ENCODE data around the gene ABCB7. TPM values are rescaled to one million over a fixed set of nuclear protein-coding genes. Genes with fewer than 3 reads are reported as not detected.
"Not testable (repeated sequence)": the region's sequence is repeated elsewhere in the genome, so short reads cannot be mapped to it uniquely, and the experiment has no call there.

ABCB7 gene
- total RNA-seq, 5 donors from 2014 or later (not counting 1 experiment from before 2014, with no cell fraction given) = 20.4 to 26.2 (median 24.6) TPM

DNA sequence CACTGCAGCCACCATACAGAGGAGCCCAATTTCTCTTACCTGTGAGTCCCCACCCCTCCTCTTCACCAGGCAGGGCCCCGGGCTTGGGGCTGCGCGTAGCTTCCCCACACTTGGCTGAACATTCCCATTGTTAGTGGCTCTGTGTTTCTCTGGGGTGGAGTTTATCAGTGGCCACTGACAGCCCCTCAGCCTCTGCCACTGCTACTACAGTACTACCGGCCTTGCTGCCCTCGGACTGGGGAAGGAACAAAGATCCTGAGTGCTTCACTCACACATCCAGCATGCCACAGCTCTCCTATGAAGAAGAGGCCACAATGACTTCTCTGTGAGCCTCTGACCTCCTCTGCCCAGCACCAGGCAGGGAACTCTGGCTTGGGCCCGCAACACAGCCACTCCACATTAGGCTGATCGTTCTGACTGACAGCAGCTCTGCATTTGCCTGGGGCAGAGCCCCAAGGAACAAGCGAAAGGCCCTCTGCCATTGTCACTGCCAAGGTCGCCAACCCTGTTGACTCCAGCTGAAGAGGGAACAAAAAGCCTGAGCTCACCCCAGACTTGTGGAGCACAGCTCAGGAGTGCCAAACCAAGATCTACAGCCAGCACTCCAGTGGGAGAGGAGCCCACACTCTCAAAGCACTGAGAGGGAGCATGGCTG is 24.0 kb downstream of the ABCB7 start:
- Histone ChIP-seq H3K36me3 (ENCODE audit: control insufficient read depth in 2 of 2, extremely low read depth in 1 of 2, insufficient read depth in 1 of 2, low read length in 1 of 2) (no peaks in the 10 kb centered on the region), H3K27ac (ENCODE audit: low read length) (no peak overlapping the region), H3K27me3 (replicated peaks in 1 of 2; ENCODE audit: control insufficient read depth in 2 of 2, extremely low read depth in 1 of 2, insufficient read depth in 2 of 2, low read length in 1 of 2) (no peaks in the 10 kb centered on the region), H3K9me3 (no peaks in the 10 kb centered on the region), H3K4me3 (ENCODE audit: control insufficient read depth in 1 of 2, extremely low read depth in 1 of 2, low read length in 1 of 2) (no peak overlapping the region), H3K4me1 (ENCODE audit: control insufficient read depth in 1 of 2, extremely low read depth in 1 of 2, insufficient read depth in 2 of 2, low read length in 2 of 2) (peaks cover 0 to 4% of the 10 kb centered on the region in 2 experiments)
- Mint-ChIP-seq H3K9me3 (peaks cover 0 to 4% (median 0%) of the 10 kb centered on the region in 3 donors), H3K36me3 (peaks cover 6% of the 10 kb centered on the region), H3K27ac (no peak overlapping the region), H3K4me3 (peak overlapping the region in 1 of 3 donors; percentile 38), H3K27me3 (peaks cover 0 to 3% of the 10 kb centered on the region in 2 donors), H3K4me1 (peaks cover 43 to 61% (median 45%) of the 10 kb centered on the region in 3 donors)
- ATAC-seq (replicated peaks in 1 of 4) (no peak), DNase-seq (no peak)
- 100% methylated on average over 2 of the region's 9 CpGs for WGBS (ENCODE audit: insufficient coverage)
- CTCF ChIA-PET = no interaction called here
- POLR2A ChIA-PET = interaction anchor here (0.7 to 0.8 kb wide), 2 partner anchors 21 to 33 kb away, joined by 3 to 5 read pairs; no protein-coding TSS in a partner anchor

DNA sequence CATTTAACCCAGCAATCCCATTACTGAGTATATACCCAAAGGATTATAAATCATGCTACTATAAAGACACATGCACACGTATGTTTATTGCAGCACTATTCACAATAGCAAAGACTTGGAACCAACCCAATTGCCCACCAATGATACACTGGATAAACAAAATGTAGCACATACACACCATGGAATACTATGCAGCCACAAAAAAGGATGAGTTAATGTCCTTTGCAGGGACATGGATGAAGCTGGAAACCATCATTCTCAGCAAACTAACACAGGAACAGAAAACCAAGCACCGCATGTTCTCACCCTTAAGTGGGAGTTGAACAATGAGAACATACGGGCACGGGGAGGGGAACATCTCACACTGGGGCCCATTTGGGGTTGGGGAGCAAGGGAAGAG is 27.0 kb downstream of the ABCB7 start:
- H3K4me1 Mint-ChIP-seq = peaks cover 20 to 45% (median 28%) of the 10 kb centered on the region in 3 donors
- H3K9me3 Mint-ChIP-seq; H3K4me1 ChIP-seq (ENCODE audit: control insufficient read depth in 1 of 2, extremely low read depth in 1 of 2, insufficient read depth in 2 of 2, low read length in 2 of 2); H3K27ac Mint-ChIP-seq; H3K36me3 ChIP-seq (ENCODE audit: control insufficient read depth in 2 of 2, extremely low read depth in 1 of 2, insufficient read depth in 1 of 2, low read length in 1 of 2); H3K27me3 ChIP-seq (replicated peaks in 1 of 2; ENCODE audit: control insufficient read depth in 2 of 2, extremely low read depth in 1 of 2, insufficient read depth in 2 of 2, low read length in 1 of 2); H3K36me3 Mint-ChIP-seq; CTCF ChIA-PET; H3K9me3 ChIP-seq; H3K4me3 Mint-ChIP-seq; ATAC-seq (replicated peaks in 1 of 4); H3K4me3 ChIP-seq (ENCODE audit: control insufficient read depth in 1 of 2, extremely low read depth in 1 of 2, low read length in 1 of 2); H3K27ac ChIP-seq (ENCODE audit: low read length); POLR2A ChIA-PET; H3K27me3 Mint-ChIP-seq; DNase-seq: not testable (repeated sequence)
- no CpG with 5 or more reads among the region's 4 CpGs for WGBS (ENCODE audit: insufficient coverage)

DNA sequence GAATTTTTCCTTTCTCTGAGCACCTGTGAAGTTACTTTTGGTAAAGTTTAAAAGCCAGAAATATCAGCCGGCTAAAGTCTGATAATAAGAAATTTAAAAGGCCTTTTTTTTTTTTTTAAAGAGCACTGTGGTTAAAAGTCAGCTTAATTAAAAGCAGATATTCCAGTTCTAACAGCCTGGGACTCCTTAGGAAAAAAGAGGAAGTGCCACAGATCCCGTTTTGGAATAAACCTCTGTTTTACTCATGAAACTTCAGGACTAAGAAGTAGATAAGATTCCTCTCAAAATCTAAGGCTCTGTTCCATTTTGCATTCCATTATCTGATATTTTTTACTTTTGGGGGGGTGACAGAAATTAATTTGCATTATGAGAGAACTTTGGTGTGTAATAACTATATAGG is 37.8 kb downstream of the ABCB7 start:
- CTCF ChIA-PET = no interaction called here
- Mint-ChIP-seq H3K36me3 (peaks cover 15% of the 10 kb centered on the region), H3K9me3 (no peaks in the 10 kb centered on the region), H3K4me3 (no peak overlapping the region), H3K27me3 (peaks cover 0 to 7% of the 10 kb centered on the region in 2 donors), H3K4me1 (peaks cover 1 to 9% (median 6%) of the 10 kb centered on the region in 3 donors), H3K27ac (no peak overlapping the region)
- Histone ChIP-seq H3K27me3 (replicated peaks in 1 of 2; ENCODE audit: control insufficient read depth in 2 of 2, extremely low read depth in 1 of 2, insufficient read depth in 2 of 2, low read length in 1 of 2) (no peaks in the 10 kb centered on the region), H3K27ac (ENCODE audit: low read length) (no peak overlapping the region), H3K4me1 (ENCODE audit: control insufficient read depth in 1 of 2, extremely low read depth in 1 of 2, insufficient read depth in 2 of 2, low read length in 2 of 2) (no peaks in the 10 kb centered on the region), H3K9me3 (no peaks in the 10 kb centered on the region), H3K36me3 (ENCODE audit: control insufficient read depth in 2 of 2, extremely low read depth in 1 of 2, insufficient read depth in 1 of 2, low read length in 1 of 2) (no peaks in the 10 kb centered on the region), H3K4me3 (ENCODE audit: control insufficient read depth in 1 of 2, extremely low read depth in 1 of 2, low read length in 1 of 2) (no peak overlapping the region)
- POLR2A ChIA-PET = no interaction called here
- no CpG with 5 or more reads among the region's 2 CpGs for WGBS (ENCODE audit: insufficient coverage)
- ATAC-seq (replicated peaks in 1 of 4) (no peak), DNase-seq (no peak)

DNA sequence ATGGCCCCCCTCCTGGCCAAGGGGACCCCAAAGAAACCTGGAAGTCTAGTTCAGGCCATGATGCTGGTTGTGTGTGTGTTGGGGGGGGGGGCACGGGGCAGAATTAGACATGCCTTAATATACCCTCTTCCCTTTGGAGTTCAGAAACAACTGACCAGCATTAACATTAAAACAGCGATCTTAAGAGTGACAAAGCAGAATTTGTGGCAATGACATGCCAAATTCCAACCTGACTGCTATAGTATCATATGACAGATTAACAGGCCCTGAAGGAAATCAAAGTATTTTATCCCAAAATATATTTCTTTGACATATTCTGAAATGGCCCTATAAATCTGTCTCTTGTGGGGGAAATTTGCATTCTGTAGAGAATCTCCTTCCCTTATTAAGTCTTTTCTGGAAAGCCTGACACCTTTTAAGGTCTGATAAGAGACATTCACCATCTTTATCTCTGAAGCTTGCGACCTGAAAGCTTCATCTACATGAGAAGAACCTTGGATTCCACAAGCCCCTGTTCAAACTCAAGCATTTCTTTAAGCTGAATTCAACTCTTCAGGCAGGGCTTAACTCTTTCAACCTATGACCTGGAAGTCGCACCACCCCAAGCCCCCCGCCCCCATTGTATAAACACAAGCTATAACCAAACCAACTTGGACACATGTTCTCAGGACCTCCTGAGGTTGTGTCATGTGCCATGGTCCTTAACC is 40.2 kb downstream of the ABCB7 start:
- H3K27me3 ChIP-seq (replicated peaks in 1 of 2; ENCODE audit: control insufficient read depth in 2 of 2, extremely low read depth in 1 of 2, insufficient read depth in 2 of 2, low read length in 1 of 2) = no peaks in the 10 kb centered on the region
- Mint-ChIP-seq H3K36me3 (peaks cover 12% of the 10 kb centered on the region), H3K4me3 (no peak overlapping the region), H3K9me3 (no peaks in the 10 kb centered on the region), H3K27ac (no peak overlapping the region), H3K27me3 (peaks cover 0 to 7% of the 10 kb centered on the region in 2 donors), H3K4me1 (peaks cover 1 to 6% (median 6%) of the 10 kb centered on the region in 3 donors)
- no peak overlapping the region for H3K27ac ChIP-seq (ENCODE audit: low read length)
- 100% methylated on average over 2 of the region's 5 CpGs for WGBS (ENCODE audit: insufficient coverage)
- no peaks in the 10 kb centered on the region for H3K36me3 ChIP-seq (ENCODE audit: control insufficient read depth in 2 of 2, extremely low read depth in 1 of 2, insufficient read depth in 1 of 2, low read length in 1 of 2)
- CTCF ChIA-PET = no interaction called here
- H3K4me1 ChIP-seq (ENCODE audit: control insufficient read depth in 1 of 2, extremely low read depth in 1 of 2, insufficient read depth in 2 of 2, low read length in 2 of 2) = no peaks in the 10 kb centered on the region
- POLR2A ChIA-PET = interaction anchor here in 1 of 2 donors (0.8 kb wide), 1 partner anchor 1241 kb away, joined by 14 read pairs; no protein-coding TSS in a partner anchor
- no peak for ATAC-seq (replicated peaks in 1 of 4)
- H3K4me3 ChIP-seq (ENCODE audit: control insufficient read depth in 1 of 2, extremely low read depth in 1 of 2, low read length in 1 of 2) = no peak overlapping the region
- H3K9me3 ChIP-seq = no peaks in the 10 kb centered on the region
- no peak for DNase-seq

DNA sequence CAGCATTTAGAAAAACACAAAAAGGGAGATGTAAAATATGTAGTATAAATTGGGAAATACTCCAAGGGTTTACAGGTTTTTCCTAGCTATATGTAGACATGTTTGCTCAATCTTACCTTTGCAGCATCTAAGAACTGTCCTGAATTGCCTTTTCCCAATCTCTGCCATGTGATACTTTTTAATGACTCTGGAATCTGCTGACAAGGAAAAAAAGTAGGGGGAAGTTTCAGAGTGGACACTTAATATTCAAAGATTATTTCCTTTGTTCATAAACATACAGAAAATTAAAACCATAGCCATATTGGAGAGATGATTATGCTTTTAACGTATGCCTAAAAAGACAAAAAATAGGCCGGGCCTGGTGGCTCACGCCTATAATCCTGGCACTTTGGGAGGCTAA is 41.4 kb downstream of the ABCB7 start:
- POLR2A ChIA-PET = no interaction called here

DNA sequence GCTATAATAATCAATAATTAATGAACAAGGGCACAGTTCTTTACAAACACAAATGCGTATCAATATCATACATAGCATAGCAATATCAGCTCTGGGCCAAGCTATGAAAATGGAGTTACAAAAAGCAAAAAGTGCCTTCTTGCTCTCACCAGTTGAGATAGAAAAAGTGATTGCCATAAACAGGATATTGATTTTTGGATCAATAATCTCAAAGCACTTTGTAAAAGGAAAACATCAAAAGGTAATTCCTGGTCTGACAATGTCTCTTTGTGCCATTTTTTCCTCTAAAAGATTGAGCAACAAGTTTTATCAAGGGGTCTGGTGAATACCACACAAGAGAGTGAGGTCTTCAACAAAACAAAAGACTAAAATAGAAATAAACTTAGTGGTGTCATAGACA is 42.4 kb downstream of the ABCB7 start:
- H3K27me3 Mint-ChIP-seq = peaks cover 0 to 4% of the 10 kb centered on the region in 2 donors
- no peak overlapping the region for H3K4me3 ChIP-seq (ENCODE audit: control insufficient read depth in 1 of 2, extremely low read depth in 1 of 2, low read length in 1 of 2)

More for the DNA sequence above, 41.4 kb downstream of the ABCB7 start:
- Histone ChIP-seq H3K27ac (ENCODE audit: low read length) (no peak overlapping the region), H3K36me3 (ENCODE audit: control insufficient read depth in 2 of 2, extremely low read depth in 1 of 2, insufficient read depth in 1 of 2, low read length in 1 of 2) (no peaks in the 10 kb centered on the region), H3K9me3 (no peaks in the 10 kb centered on the region), H3K4me1 (ENCODE audit: control insufficient read depth in 1 of 2, extremely low read depth in 1 of 2, insufficient read depth in 2 of 2, low read length in 2 of 2) (no peaks in the 10 kb centered on the region), H3K27me3 (replicated peaks in 1 of 2; ENCODE audit: control insufficient read depth in 2 of 2, extremely low read depth in 1 of 2, insufficient read depth in 2 of 2, low read length in 1 of 2) (no peaks in the 10 kb centered on the region), H3K4me3 (ENCODE audit: control insufficient read depth in 1 of 2, extremely low read depth in 1 of 2, low read length in 1 of 2) (no peak overlapping the region)
- no peak for ATAC-seq (replicated peaks in 1 of 4)
- Mint-ChIP-seq H3K9me3 (no peaks in the 10 kb centered on the region), H3K27ac (no peak overlapping the region), H3K27me3 (peaks cover 0 to 7% of the 10 kb centered on the region in 2 donors), H3K4me3 (no peak overlapping the region), H3K4me1 (peaks cover 1 to 6% (median 6%) of the 10 kb centered on the region in 3 donors), H3K36me3 (peaks cover 12% of the 10 kb centered on the region)
- WGBS (ENCODE audit: insufficient coverage) = no CpG with 5 or more reads among the region's 3 CpGs
- CTCF ChIA-PET = no interaction called here
- no peak for DNase-seq

More for the DNA sequence above, 42.4 kb downstream of the ABCB7 start:
- no peaks in the 10 kb centered on the region for H3K27me3 ChIP-seq (replicated peaks in 1 of 2; ENCODE audit: control insufficient read depth in 2 of 2, extremely low read depth in 1 of 2, insufficient read depth in 2 of 2, low read length in 1 of 2)
- CTCF ChIA-PET = no interaction called here
- H3K36me3 ChIP-seq (ENCODE audit: control insufficient read depth in 2 of 2, extremely low read depth in 1 of 2, insufficient read depth in 1 of 2, low read length in 1 of 2) = no peaks in the 10 kb centered on the region
- ATAC-seq (replicated peaks in 1 of 4) (no peak), DNase-seq (no peak)
- H3K4me1 ChIP-seq (ENCODE audit: control insufficient read depth in 1 of 2, extremely low read depth in 1 of 2, insufficient read depth in 2 of 2, low read length in 2 of 2) = no peaks in the 10 kb centered on the region
- WGBS (ENCODE audit: insufficient coverage) = no CpG with 5 or more reads among the region's 1 CpG
- Mint-ChIP-seq H3K36me3 (peaks cover 9% of the 10 kb centered on the region), H3K27ac (no peak overlapping the region), H3K4me1 (peaks cover 1 to 6% (median 6%) of the 10 kb centered on the region in 3 donors), H3K9me3 (no peaks in the 10 kb centered on the region), H3K4me3 (no peak overlapping the region)
- POLR2A ChIA-PET = no interaction called here
- H3K27ac ChIP-seq (ENCODE audit: low read length) = no peak overlapping the region
- H3K9me3 ChIP-seq = no peaks in the 10 kb centered on the region
